ENCODE results near the gene DPF3.

Gene DPF3

GRCh38 chr14:72839753-72840607 lies 53.9 kb downstream of the DPF3 start:
- TF ChIP-seq, protein P1, sequence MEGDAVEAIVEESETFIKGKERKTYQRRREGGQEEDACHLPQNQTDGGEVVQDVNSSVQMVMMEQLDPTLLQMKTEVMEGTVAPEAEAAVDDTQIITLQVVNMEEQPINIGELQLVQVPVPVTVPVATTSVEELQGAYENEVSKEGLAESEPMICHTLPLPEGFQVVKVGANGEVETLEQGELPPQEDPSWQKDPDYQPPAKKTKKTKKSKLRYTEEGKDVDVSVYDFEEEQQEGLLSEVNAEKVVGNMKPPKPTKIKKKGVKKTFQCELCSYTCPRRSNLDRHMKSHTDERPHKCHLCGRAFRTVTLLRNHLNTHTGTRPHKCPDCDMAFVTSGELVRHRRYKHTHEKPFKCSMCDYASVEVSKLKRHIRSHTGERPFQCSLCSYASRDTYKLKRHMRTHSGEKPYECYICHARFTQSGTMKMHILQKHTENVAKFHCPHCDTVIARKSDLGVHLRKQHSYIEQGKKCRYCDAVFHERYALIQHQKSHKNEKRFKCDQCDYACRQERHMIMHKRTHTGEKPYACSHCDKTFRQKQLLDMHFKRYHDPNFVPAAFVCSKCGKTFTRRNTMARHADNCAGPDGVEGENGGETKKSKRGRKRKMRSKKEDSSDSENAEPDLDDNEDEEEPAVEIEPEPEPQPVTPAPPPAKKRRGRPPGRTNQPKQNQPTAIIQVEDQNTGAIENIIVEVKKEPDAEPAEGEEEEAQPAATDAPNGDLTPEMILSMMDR (IDR thresholded peaks at IDR 0.05; ENCODE audit: control insufficient read depth, insufficient read depth, low read depth, low read length, missing control alignments) = no peak
- H3K4me3 ChIP-seq (ENCODE audit: control insufficient read depth, low read depth, low read length) = no peak overlapping the region
- DNase-seq (ENCODE audit: low read depth) = no peak

DNA sequence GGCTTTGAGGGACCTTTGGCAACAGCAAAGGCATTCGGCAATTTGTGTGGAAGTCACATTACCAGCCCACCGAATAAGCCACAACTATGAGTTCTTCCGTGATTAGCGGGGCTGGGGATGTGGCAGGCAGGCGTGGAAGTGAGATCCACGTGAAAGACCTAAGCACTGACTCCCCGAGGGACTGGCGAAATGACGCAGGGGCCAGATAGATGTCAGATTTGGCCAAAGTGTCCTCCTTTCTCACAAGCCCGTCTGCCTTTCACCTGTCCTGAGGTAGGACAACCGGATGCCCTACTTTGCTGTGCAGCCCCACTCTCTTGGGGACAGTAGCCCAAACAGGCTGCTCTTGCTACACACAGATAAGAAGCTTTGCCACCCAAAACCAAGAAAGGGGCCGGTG lies 54.5 kb downstream of the DPF3 start:
- TF ChIP-seq, protein P1 (IDR thresholded peaks at IDR 0.05; ENCODE audit: control insufficient read depth, insufficient read depth, low read depth, low read length, missing control alignments) = no peak
- H3K4me3 ChIP-seq (ENCODE audit: control insufficient read depth, low read depth, low read length) = no peak overlapping the region
- DNase-seq (ENCODE audit: low read depth) = no peak

DNA sequence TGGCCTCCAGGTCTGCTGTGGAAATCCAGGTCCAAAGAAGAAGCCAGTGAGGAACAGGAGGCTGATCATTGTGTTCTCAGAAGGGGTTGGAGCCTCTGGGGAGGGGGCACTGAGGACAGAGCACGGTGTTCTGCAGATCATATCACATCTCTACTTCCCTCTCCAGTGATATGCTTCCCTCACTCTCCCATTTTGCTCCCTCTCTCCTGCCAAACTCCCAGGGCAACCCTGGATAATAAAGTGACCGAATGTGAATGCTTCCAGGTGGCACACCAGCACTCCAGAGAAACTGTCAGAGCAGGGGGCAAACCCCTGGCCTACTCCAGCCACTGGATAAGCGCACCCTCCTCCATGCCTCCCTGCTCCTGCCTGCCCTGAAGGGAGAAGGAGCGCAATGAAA lies 57.8 kb downstream of the DPF3 start:
- DNase-seq (ENCODE audit: low read depth) = no peak
- no peak overlapping the region for H3K4me3 ChIP-seq (ENCODE audit: control insufficient read depth, low read depth, low read length)
- TF ChIP-seq, protein P1 (IDR thresholded peaks at IDR 0.05; ENCODE audit: control insufficient read depth, insufficient read depth, low read depth, low read length, missing control alignments) = no peak

DNA sequence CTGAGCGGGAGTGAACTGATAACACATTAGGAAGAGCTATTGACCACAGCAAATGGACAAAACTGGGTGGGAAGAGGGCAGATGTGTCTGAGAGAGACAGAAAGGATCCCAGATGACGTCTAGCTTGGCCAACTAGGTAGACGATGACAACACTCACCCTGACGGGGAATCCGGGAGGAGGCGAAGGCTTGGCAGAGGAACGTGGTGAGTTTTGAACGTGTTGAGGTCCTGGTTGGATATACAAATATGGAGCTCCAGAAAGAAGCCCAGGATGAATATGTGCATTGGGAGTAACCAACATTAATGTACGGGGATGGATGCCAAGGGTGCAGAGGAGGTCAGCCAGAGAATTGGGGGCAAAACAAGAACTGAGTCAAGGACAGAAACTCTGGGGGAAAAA lies 60.7 kb downstream of the DPF3 start:
- DNase-seq (ENCODE audit: low read depth) = no peak
- no peak overlapping the region for H3K4me3 ChIP-seq (ENCODE audit: control insufficient read depth, low read depth, low read length)
- TF ChIP-seq, protein P1 (IDR thresholded peaks at IDR 0.05; ENCODE audit: control insufficient read depth, insufficient read depth, low read depth, low read length, missing control alignments) = no peak

- TF ChIP-seq, protein P1 (IDR thresholded peaks at IDR 0.05; ENCODE audit: control insufficient read depth, insufficient read depth, low read depth, low read length, missing control alignments) = no peak
- no peak for DNase-seq (ENCODE audit: low read depth)
- no peak overlapping the region for H3K4me3 ChIP-seq (ENCODE audit: control insufficient read depth, low read depth, low read length)
Measured at GRCh38 chr14:72830786-72831594, 62.9 kb downstream of the DPF3 start.

GRCh38 chr14:72830356-72830755 lies 63.5 kb downstream of the DPF3 start:
- no peak overlapping the region for H3K4me3 ChIP-seq (ENCODE audit: control insufficient read depth, low read depth, low read length)
- TF ChIP-seq, protein P1 (IDR thresholded peaks at IDR 0.05; ENCODE audit: control insufficient read depth, insufficient read depth, low read depth, low read length, missing control alignments) = no peak
- DNase-seq (ENCODE audit: low read depth) = no peak

Measured in AG09309 (cell line).